Kidney tubule cell (primary cell): ENCODE results near the gene SND1.
A peak's percentile ranks its signal among the peaks of the same experiment; 100 is the strongest.
"Not testable (repeated sequence)": the region's sequence is repeated elsewhere in the genome, so short reads cannot be mapped to it uniquely, and the experiment has no call there.

Experiments used
- DNase-seq: peaks from one replicate; pipeline ENCODE4 v3.0.0-alpha.2; 2018; ENCODE audit warnings: low spot score

The SND1 gene

DNA sequence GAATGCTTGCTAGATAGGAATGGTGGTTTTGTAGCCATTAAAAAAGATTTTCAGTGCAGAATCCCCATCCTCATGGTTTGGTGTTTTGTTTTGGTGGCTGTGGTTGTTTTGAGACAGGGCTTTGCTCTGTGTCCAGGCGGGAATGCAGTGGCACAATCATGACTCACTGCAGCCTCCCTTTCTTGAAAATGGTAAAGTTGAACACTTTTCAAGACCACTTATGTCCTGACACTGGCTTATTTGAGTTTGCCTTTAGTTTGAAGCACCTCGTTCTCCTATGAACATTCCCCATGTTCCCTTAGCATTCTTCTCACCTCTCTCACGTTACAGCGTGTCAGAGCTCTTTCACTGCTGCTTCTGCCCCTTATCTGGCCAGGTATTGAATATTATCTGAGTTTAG lies 239.2 kb downstream of the SND1 start:
- no peak for DNase-seq

DNA sequence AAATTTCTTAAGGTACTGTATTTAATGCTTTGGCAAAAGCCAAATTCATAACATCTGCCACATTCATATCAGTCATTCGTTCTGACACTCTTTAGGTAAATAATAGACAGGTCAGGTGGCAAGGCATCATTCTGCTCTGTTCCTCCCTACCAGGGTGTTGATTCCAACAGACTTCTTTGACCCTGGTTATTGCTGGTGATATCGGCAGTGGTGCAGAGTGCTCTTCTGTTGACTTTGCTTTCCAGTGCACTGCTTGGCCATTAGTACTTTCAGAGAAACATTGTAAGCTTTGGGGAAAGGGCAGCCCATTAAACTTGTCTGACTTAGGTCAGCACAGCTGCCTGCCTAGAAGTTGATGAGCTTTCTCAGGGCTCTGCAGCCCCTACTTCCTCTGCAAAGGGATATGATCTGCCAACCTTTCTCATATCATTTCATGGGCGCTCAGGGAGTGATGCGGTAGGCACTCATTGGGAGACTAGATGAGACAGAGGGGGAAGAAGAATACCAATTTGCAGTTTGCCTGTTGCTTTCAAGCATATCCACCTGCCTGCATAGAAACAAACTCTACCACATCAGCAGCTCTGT lies 240.0 kb downstream of the SND1 start:
- no peak for DNase-seq

GRCh38 chr7:127892488-127893314 lies 240.7 kb downstream of the SND1 start:
- no peak for DNase-seq

DNA sequence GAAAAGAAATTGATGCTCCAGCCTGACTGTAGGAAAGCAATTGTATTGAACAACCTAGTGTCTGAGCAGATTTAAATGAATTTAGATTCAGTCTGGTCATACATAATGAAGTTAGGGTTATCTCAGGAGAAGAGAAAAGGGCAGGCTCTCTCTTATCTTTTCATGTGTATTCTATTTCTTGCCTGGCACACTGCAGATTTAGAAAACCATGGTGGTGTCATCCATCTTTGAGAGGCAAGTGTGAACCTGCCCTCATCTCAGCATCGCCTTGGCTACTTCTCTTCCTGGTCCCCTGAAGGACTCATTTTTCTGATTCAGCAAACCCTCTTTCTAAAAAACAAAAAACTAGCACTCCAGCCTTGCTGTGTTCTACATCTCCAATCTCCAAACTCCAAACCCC lies 241.6 kb downstream of the SND1 start:
- DNase-seq: no peak

GRCh38 chr7:127894588-127894987 lies 242.6 kb downstream of the SND1 start:
- DNase-seq: no peak

DNA sequence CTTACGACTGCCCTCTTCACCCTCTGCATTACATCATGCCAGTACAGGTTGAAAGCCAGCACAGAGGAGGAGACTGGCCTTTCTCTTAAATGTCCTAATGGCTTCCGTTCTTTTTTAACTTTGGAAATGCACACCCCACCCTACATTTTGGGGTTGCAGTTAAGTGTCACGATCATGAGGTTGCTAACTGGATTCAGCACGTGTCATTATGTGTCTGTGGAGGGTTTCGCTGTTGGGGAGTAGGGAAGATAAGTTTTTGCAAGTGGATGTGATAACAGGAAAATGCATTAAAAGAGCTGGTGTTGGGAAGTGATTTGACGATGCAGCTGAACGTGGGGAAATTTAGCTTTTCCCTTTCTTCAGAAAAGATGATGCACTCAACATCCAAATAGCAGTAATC lies 243.4 kb downstream of the SND1 start:
- DNase-seq: no peak

DNA sequence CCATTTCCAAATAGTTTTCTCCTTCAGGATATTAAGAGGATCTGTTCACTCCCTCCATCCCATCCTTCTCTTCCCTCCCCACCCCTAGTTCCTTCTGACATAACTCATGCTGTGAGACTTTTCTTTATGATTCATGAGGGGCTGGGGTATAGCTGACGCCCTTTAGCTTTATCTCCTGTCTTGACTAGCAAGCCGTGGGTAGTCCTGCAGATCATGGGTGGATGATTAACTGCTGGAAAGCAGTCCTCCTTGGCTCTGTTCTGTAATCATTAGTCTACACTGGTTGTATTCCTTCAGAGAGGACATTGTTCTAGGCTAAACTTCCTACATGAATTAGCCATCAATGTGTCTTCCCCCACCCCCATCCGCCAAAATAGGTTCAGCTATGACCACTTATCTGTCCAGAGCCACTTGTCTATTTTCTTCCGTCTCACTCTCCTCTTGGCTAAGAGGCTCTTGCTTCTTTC lies 243.9 kb downstream of the SND1 start:
- peak; percentile 86 for DNase-seq

DNA sequence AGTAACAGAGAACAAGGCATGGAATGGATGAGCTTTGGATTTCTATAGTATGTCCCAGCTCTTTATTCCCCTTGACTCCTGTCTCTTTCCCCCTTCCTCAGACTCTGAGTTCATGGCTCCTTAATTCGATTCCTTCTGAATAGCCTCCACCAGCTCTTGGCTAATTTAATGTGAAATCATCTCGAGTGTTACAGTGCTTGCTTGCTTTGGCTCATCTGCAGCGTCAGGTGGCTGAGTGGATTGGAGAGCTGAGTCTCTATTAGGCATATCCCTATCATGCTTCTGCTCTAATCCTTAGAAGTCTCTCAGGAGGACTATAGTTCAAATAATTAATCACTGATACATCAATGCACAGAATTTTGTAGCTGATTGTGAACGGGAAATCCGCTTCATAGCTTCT lies 244.7 kb downstream of the SND1 start:
- no peak for DNase-seq

DNA sequence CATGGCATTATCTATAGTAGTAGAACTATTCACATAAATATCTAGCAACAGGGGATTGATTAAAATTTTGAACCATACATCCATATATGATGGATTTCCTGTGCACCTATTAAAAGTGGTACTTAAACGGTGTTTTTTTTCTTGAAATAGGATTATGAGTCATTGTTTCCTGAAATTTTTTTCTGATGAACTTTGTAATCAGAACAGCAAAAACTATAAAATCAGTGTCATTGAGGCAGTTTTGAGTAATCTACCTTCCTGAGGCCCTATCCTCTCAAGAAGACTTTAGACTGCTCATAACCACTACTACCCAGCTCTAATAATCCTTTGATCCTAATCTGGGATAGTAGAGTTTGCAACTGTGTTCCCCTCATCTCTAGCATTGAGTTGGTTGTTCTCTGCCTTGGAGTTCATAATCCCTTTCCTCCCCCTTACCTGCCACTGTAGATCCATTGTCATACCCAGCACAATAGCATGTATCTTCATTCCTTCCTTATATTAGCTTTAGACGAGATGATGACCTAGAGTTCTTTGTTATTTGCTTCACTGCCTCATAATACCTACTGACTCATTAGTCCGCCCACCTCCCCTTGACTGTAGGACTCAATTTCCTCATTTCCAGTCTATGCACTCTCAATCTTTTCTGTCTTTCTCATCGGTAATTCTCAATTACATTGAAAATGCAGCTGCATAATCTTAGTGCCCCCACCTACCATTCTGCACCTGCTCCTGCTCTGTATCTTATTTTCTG lies 245.9 kb downstream of the SND1 start:
- peak; percentile 76 for DNase-seq

DNA sequence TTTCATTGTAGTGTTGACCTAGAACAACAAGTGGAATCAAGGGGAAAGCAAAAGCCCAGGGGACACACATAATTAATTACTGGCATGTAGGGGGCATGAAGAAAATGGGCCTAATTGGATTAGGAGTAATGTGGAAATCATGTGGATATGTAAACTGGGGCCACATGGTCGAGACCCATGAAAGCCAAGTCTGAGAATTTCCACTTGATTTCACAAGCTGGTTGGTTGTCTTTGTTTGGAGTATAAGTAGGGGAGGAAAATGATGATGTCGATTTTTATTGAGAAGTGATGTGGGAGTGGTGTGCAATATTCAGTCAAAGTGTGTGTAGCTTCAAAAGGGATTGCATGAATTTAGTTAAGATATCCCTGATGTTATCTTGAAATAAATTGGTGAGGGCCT lies 247.4 kb downstream of the SND1 start:
- DNase-seq: no peak

GRCh38 chr7:127900141-127900540 lies 248.1 kb downstream of the SND1 start:
- no peak for DNase-seq

- DNase-seq: no peak
These were observed 249.0 kb downstream of the SND1 start for GRCh38 chr7:127900732-127901685.

- DNase-seq: no peak
These were observed 250.1 kb downstream of the SND1 start for GRCh38 chr7:127901895-127902703.

- not testable (repeated sequence) for DNase-seq
These were observed 250.8 kb downstream of the SND1 start for GRCh38 chr7:127902753-127903152.

GRCh38 chr7:127903892-127904669 lies 252.1 kb downstream of the SND1 start:
- DNase-seq: no peak

DNA sequence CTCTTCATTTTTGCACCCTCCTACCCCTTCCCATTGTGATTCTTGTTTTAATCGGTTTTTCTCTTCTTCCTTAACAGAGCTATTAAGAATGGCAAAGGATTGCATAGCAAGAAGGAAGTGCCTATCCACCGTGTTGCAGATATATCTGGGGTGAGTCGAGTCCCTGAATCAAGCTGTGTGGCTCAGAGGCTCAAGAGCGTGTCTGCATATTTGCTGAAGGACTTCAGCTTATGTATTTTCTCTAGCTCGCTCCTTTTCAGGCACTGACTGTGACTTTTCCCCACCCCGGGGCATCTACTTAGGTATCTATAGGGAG lies 252.6 kb downstream of the SND1 start:
- peak; percentile 70 for DNase-seq

- DNase-seq: no peak
These were observed 253.0 kb downstream of the SND1 start for GRCh38 chr7:127905021-127905420.

DNA sequence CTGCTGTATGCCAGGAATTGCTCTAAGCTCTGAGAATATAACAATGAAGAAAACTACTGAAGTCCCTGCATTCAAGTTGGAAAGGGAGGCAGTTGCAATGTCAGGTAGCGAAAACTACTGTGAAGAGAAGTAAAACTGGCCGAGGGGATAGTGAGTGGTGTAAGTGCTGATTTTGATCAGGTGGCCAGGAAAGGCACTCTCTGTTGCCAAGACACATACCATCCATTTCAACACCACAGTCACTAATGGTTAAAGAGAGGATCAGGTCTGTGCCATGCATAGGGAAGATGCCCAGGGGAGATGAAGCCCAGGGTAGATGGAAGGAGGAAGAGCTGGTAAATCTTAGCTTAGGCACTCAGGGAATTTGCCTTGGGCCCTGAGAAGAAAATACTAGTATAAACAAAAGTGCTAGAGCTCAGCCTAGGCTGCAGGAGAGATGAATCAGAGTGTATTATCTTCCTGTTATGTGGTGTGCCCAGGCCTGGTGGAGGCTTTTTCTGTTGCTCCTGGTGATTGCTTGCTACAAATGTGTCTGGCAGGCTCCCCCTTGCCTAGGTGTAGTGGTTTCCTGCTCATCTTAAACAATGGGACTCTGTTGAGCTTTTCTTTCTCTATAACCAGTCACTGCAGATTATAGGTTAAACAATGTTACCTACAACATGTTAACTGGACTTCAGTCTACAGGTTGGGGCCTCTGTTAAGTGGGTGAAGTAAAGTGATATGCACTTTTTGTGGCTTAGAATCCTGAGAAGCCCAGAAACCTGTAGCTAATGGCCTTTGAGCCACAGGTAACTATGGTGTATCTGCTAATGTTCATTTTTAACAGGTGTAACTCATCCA lies 253.7 kb downstream of the SND1 start:
- peak; percentile 87 for DNase-seq
